ENCODE results near the gene RPTOR. TPM values are rescaled to one million over a fixed set of nuclear protein-coding genes. Genes with fewer than 3 reads are reported as not detected.

Gene RPTOR
- total and polyA plus RNA-seq, 2 experiments from 2014 or later = 13.2 to 37.9 TPM

DNA sequence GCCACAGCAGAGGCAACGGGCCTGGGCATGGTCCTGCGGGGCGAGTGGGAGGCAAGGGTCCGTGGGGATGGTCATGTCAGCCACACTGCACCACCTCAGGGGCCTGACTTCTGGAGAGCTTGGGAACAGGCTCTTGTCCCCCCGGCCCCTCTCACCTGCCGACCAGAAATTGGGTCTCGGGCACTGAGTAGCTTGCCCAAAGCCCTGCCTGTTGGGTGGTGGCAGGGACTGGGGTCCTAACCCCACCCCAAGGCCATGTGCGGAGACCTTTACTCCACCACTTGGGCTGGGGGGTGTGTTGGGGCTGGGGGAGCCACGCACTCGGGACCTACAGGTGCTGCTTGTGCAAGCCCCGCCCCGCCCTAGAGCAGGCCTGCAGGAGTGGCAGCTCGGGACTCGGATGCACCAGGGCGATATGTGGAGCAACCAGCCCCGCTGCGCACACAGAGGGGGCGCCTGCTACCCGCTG, 422.8 kb downstream of the RPTOR start:
- Histone ChIP-seq H3K36me3 (no peaks in the 10 kb centered on the region), H3K27me3 (no peaks in the 10 kb centered on the region), H3K27ac (no peak overlapping the region), H3K4me1 (ENCODE audit: low read depth) (no peaks in the 10 kb centered on the region), H3K9me3 (ENCODE audit: low read depth) (no peaks in the 10 kb centered on the region), H3K4me3 (no peak overlapping the region)
- TF ChIP-seq, protein P1, sequence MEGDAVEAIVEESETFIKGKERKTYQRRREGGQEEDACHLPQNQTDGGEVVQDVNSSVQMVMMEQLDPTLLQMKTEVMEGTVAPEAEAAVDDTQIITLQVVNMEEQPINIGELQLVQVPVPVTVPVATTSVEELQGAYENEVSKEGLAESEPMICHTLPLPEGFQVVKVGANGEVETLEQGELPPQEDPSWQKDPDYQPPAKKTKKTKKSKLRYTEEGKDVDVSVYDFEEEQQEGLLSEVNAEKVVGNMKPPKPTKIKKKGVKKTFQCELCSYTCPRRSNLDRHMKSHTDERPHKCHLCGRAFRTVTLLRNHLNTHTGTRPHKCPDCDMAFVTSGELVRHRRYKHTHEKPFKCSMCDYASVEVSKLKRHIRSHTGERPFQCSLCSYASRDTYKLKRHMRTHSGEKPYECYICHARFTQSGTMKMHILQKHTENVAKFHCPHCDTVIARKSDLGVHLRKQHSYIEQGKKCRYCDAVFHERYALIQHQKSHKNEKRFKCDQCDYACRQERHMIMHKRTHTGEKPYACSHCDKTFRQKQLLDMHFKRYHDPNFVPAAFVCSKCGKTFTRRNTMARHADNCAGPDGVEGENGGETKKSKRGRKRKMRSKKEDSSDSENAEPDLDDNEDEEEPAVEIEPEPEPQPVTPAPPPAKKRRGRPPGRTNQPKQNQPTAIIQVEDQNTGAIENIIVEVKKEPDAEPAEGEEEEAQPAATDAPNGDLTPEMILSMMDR (IDR thresholded peaks at IDR 0.05; ENCODE audit: low read depth, low read length) = no peak
- no peak for DNase-seq (ENCODE audit: low read depth in 1 of 2, low spot score in 1 of 2)

GRCh38 chr17:80968602-80969029, 424.0 kb downstream of the RPTOR start:
- no peaks in the 10 kb centered on the region for H3K9me3 ChIP-seq (ENCODE audit: low read depth)
- H3K4me3 ChIP-seq = no peak overlapping the region
- no peaks in the 10 kb centered on the region for H3K4me1 ChIP-seq (ENCODE audit: low read depth)
- TF ChIP-seq, protein P1 (IDR thresholded peaks at IDR 0.05; ENCODE audit: low read depth, low read length) = no peak
- H3K27ac ChIP-seq = no peak overlapping the region
- DNase-seq (ENCODE audit: low read depth in 1 of 2, low spot score in 1 of 2) = peak in 1 of 2 donors; percentile 25
- no peaks in the 10 kb centered on the region for H3K36me3 ChIP-seq
- no peaks in the 10 kb centered on the region for H3K27me3 ChIP-seq

- H3K9me3 ChIP-seq (ENCODE audit: low read depth) = no peaks in the 10 kb centered on the region
- H3K27me3 ChIP-seq = no peaks in the 10 kb centered on the region
- no peak for DNase-seq (ENCODE audit: low read depth in 1 of 2, low spot score in 1 of 2)
- TF ChIP-seq, protein P1 (IDR thresholded peaks at IDR 0.05; ENCODE audit: low read depth, low read length) = no peak
- H3K36me3 ChIP-seq = no peaks in the 10 kb centered on the region
- no peaks in the 10 kb centered on the region for H3K4me1 ChIP-seq (ENCODE audit: low read depth)
- no peak overlapping the region for H3K27ac ChIP-seq
- no peak overlapping the region for H3K4me3 ChIP-seq
These were observed 424.5 kb downstream of the RPTOR start for GRCh38 chr17:80969030-80969673.

GRCh38 chr17:80969674-80970043, 425.0 kb downstream of the RPTOR start:
- no peak for DNase-seq (ENCODE audit: low read depth in 1 of 2, low spot score in 1 of 2)
- Histone ChIP-seq H3K36me3 (no peaks in the 10 kb centered on the region), H3K9me3 (ENCODE audit: low read depth) (no peaks in the 10 kb centered on the region), H3K27ac (no peak overlapping the region), H3K4me1 (ENCODE audit: low read depth) (no peaks in the 10 kb centered on the region), H3K4me3 (no peak overlapping the region), H3K27me3 (no peaks in the 10 kb centered on the region)
- TF ChIP-seq, protein P1 (IDR thresholded peaks at IDR 0.05; ENCODE audit: low read depth, low read length) = no peak

DNA sequence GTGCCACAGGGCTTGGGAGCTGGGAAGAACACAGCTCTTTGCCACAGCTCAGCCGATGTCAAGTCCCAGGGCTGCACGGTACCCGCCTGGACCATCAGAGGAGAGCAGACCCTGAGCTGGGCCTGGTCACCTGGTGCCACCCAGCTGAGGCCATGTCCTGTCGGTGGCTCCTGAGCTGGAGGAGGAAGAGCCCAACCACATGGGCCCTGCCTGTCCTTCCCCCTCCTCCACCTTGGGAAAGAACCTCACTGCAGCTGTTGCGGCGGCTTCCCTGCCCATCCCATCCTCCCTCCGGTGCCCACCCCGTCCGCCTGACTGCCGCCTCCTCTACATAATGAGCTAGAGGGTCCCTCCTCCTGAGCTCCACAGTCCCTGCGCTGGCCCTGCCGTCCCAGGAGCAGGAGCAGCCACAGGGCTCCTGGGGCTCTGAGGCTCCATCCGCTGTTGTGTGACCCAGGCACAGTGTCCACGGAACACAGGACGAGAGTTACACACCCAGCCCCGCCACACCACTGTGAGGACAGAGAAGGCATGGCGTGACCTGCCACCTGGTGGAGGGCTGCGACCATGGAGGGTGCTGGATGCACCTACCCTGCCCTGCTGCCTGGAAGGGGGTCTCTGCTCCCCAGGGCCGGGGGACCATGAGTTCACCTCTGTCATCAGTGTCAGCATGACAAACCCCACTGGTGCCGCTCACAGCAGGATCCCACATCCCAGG, 425.6 kb downstream of the RPTOR start:
- DNase-seq (ENCODE audit: low read depth in 1 of 2, low spot score in 1 of 2) = peak in 1 of 2 donors; percentile 32
- H3K36me3 ChIP-seq = no peaks in the 10 kb centered on the region

More for the DNA sequence above, 425.6 kb downstream of the RPTOR start:
- Histone ChIP-seq H3K4me3 (no peak overlapping the region), H3K27ac (no peak overlapping the region), H3K4me1 (ENCODE audit: low read depth) (no peaks in the 10 kb centered on the region), H3K9me3 (ENCODE audit: low read depth) (no peaks in the 10 kb centered on the region), H3K27me3 (no peaks in the 10 kb centered on the region)
- TF ChIP-seq, protein P1 (IDR thresholded peaks at IDR 0.05; ENCODE audit: low read depth, low read length) = peak; percentile 48

Data from cardiac muscle cell (in vitro differentiated cells and primary cell).